SK-N-SH (cell line): ENCODE results near the gene WLS.

Experiments used
- ELF1 ChIP-seq: IDR thresholded peaks from 2 replicates; pipeline ENCODE4 v1.4.0; 2012
- EZH2phosphoT487 ChIP-seq: fragments of 200-600 bp; sonication (generic); IDR thresholded peaks from 2 replicates; pipeline ENCODE4 v1.6.1; 2017; ENCODE audit warnings: low read depth, mixed run types, mild to moderate bottlenecking, antibody characterized with exemption, moderate library complexity, borderline replicate concordance
- POLR2AphosphoS5 ChIP-seq: IDR thresholded peaks from 2 replicates; pipeline ENCODE4 v1.6.1; 2012; ENCODE audit warnings: low read depth, low read length
- SMC3 ChIP-seq: IDR thresholded peaks from 2 replicates; pipeline ENCODE4 v1.6.1; 2012; ENCODE audit warnings: low read depth, low read length, improper control_type of control experiment
- USF1 ChIP-seq: IDR thresholded peaks from 2 replicates; pipeline ENCODE4 v1.4.0; 2012; ENCODE audit warnings: low read depth, borderline replicate concordance
- ZBTB33 ChIP-seq: IDR thresholded peaks from 2 replicates; pipeline ENCODE4 v1.4.0; 2012; ENCODE audit warnings: low read depth, borderline replicate concordance
- TF ChIP-seq, protein P1 (sequence below): fragments of 200-600 bp; sonication (generic); IDR thresholded peaks from 2 replicates; pipeline ENCODE4 v1.6.1; 2017; ENCODE audit warnings: antibody characterized with exemption, mild to moderate bottlenecking, moderate library complexity

DNA sequence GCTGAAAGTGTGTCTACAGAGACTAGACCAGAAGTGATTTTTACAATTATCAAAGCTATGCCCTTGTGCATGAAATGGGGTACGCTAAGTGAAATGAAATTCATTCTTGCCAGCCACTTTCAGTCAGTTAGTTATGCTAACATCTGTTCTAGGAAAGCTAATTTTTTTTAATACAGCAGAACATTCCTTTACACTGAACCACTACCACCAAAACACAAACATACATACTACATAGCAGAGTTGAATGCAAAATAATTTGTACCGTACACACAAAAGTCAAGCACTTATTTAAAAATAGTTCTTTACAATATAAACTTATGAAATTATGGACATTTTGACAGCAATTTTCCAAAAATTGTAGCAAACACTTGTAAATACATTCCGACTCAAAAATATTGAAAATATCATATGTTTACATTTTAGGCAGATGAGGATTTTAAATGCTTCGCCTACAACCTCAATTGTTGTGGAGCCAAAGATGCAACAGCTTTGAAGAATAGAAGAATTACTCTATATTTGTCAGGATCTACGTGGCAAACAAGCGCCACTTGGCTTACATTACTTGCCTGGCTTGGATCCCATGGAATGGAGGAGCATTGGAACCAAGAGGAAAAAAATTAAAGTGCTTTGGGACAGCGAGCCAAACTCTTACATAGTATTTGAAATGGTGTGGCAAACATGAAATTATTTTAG is 30.6 kb downstream of the WLS start:
- TF ChIP-seq EZH2phosphoT487 (no peak), ELF1 (no peak), ZBTB33 (no peak), USF1 (no peak), SMC3 (no peak), POLR2AphosphoS5 (no peak)
- TF ChIP-seq, protein P1, sequence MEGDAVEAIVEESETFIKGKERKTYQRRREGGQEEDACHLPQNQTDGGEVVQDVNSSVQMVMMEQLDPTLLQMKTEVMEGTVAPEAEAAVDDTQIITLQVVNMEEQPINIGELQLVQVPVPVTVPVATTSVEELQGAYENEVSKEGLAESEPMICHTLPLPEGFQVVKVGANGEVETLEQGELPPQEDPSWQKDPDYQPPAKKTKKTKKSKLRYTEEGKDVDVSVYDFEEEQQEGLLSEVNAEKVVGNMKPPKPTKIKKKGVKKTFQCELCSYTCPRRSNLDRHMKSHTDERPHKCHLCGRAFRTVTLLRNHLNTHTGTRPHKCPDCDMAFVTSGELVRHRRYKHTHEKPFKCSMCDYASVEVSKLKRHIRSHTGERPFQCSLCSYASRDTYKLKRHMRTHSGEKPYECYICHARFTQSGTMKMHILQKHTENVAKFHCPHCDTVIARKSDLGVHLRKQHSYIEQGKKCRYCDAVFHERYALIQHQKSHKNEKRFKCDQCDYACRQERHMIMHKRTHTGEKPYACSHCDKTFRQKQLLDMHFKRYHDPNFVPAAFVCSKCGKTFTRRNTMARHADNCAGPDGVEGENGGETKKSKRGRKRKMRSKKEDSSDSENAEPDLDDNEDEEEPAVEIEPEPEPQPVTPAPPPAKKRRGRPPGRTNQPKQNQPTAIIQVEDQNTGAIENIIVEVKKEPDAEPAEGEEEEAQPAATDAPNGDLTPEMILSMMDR, result no peak
